K562 treated with DMSO at 1 percent for 24 hours (cell line): ENCODE data around the gene RMND1. TPM values are rescaled to one million over a fixed set of nuclear protein-coding genes. Genes with fewer than 3 reads are reported as not detected.

Experiments used
- total RNA-seq: library from RNA; unstranded; fragments of 300-600 nt; gene quantifications from 2 replicates; pipeline ENCODE4 v1.2.3, GENCODE V29; 2022; ENCODE audit warnings: low read depth; ENCODE audit not compliant: insufficient read depth

The RMND1 gene, protein sequence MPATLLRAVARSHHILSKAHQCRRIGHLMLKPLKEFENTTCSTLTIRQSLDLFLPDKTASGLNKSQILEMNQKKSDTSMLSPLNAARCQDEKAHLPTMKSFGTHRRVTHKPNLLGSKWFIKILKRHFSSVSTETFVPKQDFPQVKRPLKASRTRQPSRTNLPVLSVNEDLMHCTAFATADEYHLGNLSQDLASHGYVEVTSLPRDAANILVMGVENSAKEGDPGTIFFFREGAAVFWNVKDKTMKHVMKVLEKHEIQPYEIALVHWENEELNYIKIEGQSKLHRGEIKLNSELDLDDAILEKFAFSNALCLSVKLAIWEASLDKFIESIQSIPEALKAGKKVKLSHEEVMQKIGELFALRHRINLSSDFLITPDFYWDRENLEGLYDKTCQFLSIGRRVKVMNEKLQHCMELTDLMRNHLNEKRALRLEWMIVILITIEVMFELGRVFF
- 13.4 and 14.2 TPM in 2 replicates for total RNA-seq

GRCh38 chr6:151451950-151452749 lies at the start of gene RMND1:
Gene RMND1, minus strand, starts transcription at chr6:151452126. Its CDS starts 6,315 bp downstream, at chr6:151445811.

DNA sequence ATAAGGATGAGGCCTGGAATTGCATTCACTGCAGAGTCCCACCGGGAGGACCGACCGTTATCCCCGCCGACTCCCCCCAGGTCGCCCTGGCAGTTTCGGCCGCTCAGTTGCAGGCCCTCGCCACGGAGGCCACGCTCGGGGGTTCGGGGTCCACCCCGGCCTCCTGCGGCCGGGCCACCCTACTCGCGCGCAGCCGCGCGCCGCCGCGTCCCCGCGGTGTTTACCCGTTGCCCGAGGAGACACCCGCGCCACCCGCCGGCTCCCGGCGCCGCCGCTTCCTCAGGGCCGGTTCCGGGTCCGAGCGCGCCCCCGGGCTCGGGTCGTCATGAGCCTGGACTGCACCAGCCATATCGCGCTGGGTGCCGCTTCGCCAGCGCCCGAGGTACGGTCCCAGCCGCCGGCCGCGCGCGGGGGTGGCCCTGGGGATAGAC lies 41.9 kb upstream of the RMND1 start, which contains the start of gene CCDC170:
TSS of gene CCDC170 (plus strand) at position 214 of the 431 bp plus-strand sequence. CDS start at position 326, 112 bp downstream.

GRCh38 chr6:151391471-151392413 lies 60.2 kb downstream of the RMND1 start, which contains the start of gene ZBTB2:
Gene ZBTB2, minus strand, starts transcription at chr6:151391559. Its CDS starts 17,922 bp downstream, at chr6:151373637.

Other genes starting within 250 kb of the RMND1 start
- 0.29 and 0.49 TPM in 2 replicates for gene AKAP12, start 212.2 kb downstream of the RMND1 start, total RNA-seq
- 5.2 and 6.6 TPM in 2 replicates for gene ZBTB2, start 60.6 kb downstream of the RMND1 start, total RNA-seq
- gene CCDC170, start 41.9 kb upstream of the RMND1 start, total RNA-seq, result not detected in 2 replicates